Placental epithelial cell (primary cell): ENCODE data around the gene TOX2. TPM values are rescaled to one million over a fixed set of nuclear protein-coding genes. Genes with fewer than 3 reads are reported as not detected.

ENCODE experiments used
- small RNA-seq: library from RNA; depleted of rRNA; stranded (forward); fragments of <200 nt; gene quantifications from one replicate; pipeline ENCODE3, GENCODE V24; 2012
- total RNA-seq: library from RNA; depleted of rRNA; stranded (reverse); fragments of >200 nt; gene quantifications from 2 replicates; pipeline ENCODE4 v1.2.3, GENCODE V29; 2012

TOX2 gene
- total RNA-seq: not detected in 2 replicates

GRCh38 chr20:43914311-43915210, at the start of gene TOX2:
Gene TOX2, plus strand, starts transcription at chr20:43914852. Its CDS starts 40 bp downstream, at chr20:43914892.

Small RNA genes within 50 kb of the gene (small RNA-seq; reads per million reads assigned to genes)
- not detected for gene RN7SL443P

Other genes with a start within 250 kb of the TOX2 start
- gene MYBL2, start 247.7 kb upstream of the TOX2 start, total RNA-seq: 6.3 and 45.0 TPM in 2 replicates
- not detected in 2 replicates for gene GTSF1L, start 187.8 kb upstream of the TOX2 start, total RNA-seq